HepG2 (cell line): ENCODE results near the gene SPATA33. TPM values are rescaled to one million over a fixed set of nuclear protein-coding genes. Genes with fewer than 3 reads are reported as not detected.

Source experiments
- ATAC-seq: fragments of 200-7000 bp; cut with Tn5 transposase; 3 replicates; pipeline ENCODE4 v1.9.1; 2020; ENCODE audit warnings: mild to moderate bottlenecking, moderate library complexity
- BruUV-seq: library from RNA; stranded (reverse); fragments of 400-500 nt; replicated peaks from 2 replicates; lab custom pipeline; 2021; lab: Mats Ljungman, UMichigan
- CTCF ChIA-PET: fragments of 300-600 bp; formaldehyde crosslinking; extraction: SDS; loops from one replicate; lab custom pipeline; 2021; ENCODE audit warnings: low total read pairs, inconsistent platforms, low intra/inter-chr PET ratio; lab: Yijun Ruan, JAX
- POLR2A ChIA-PET: fragments of 350-600 bp; sonication (Branson Sonifier 250); formaldehyde crosslinking; loops from one replicate; lab custom pipeline; 2020; ENCODE audit warnings: antibody characterized with exemption, inconsistent platforms; lab: Yijun Ruan, JAX
- DNase-seq: peaks from one replicate; pipeline ENCODE4 v3.0.0-alpha.2; 2015; ENCODE audit warnings: low spot score
- FAIRE-seq: peaks from 3 replicates; lab custom pipeline; 2011; peaks lifted over from hg19 to GRCh38; lab: Jason Lieb, UNC
- H2AFZ ChIP-seq: one replicate; pipeline ENCODE4 v1.6.1; 2011; ENCODE audit warnings: low read length, inconsistent platforms
- H3K27ac ChIP-seq: fragments of 300-600 bp; 3 replicates; pipeline ENCODE4 v1.8.0; 2011; ENCODE audit warnings: mixed run types, mild to moderate bottlenecking, mixed read lengths, low read length, inconsistent platforms; ENCODE audit not compliant: insufficient read depth; ENCODE audit errors: extremely low read length
- H3K27me3 ChIP-seq, 2 experiments: fragments of 200-600 bp in 1 of 2; 2 replicates in 1 of 2; 3 replicates in 1 of 2; pipeline versions ENCODE4 v1.6.0 to v1.8.0; 2011; ENCODE audit warnings: low read length in 2 of 2, mild to moderate bottlenecking in 2 of 2, moderate library complexity in 2 of 2, inconsistent platforms in 1 of 2; ENCODE audit not compliant: insufficient read depth in 2 of 2, control insufficient read depth in 1 of 2
- H3K36me3 ChIP-seq, 2 experiments: fragments of 200-600 bp in 1 of 2; replicated peaks in 1 of 2; 2 replicates in 1 of 2; 3 replicates in 1 of 2; pipeline versions ENCODE4 v1.5.1 to v1.8.0; 2011; ENCODE audit warnings: low read length in 2 of 2, inconsistent platforms in 1 of 2; ENCODE audit not compliant: insufficient read depth in 2 of 2, control insufficient read depth in 1 of 2
- H3K4me1 ChIP-seq: 2 replicates; pipeline ENCODE4 v1.5.1; 2012; ENCODE audit warnings: low read length, inconsistent platforms; ENCODE audit not compliant: insufficient read depth
- H3K4me2 ChIP-seq: 2 replicates; pipeline ENCODE4 v1.6.0; 2011; ENCODE audit warnings: low read depth, low read length, inconsistent platforms
- H3K4me3 ChIP-seq, 3 experiments: fragments of 200-600 bp in 1 of 3; sonication (generic), shearing (Covaris generic) in 1 of 3; replicated peaks in 1 of 3; 2 replicates each; pipeline ENCODE4 v1.5.1; 2011 to 2016; ENCODE audit warnings: low read length in 3 of 3, inconsistent platforms in 2 of 3, low read depth in 2 of 3, mild to moderate bottlenecking in 2 of 3, control low read depth in 1 of 3, mixed read lengths in 1 of 3; ENCODE audit not compliant: insufficient read depth in 1 of 3
- H3K79me2 ChIP-seq: one replicate; pipeline ENCODE4 v1.6.1; 2011; ENCODE audit warnings: low read length, inconsistent platforms; ENCODE audit not compliant: insufficient read depth
- H3K9ac ChIP-seq: 2 replicates; pipeline ENCODE4 v1.6.0; 2011; ENCODE audit warnings: mild to moderate bottlenecking, low read depth, low read length, inconsistent platforms; ENCODE audit not compliant: insufficient read depth
- H3K9me3 ChIP-seq: 2 replicates; pipeline ENCODE4 v1.5.1; 2012; ENCODE audit warnings: mild to moderate bottlenecking, low read length
- H4K20me1 ChIP-seq: 2 replicates; pipeline ENCODE4 v1.6.0; 2011; ENCODE audit warnings: inconsistent platforms, mild to moderate bottlenecking, low read length, moderate library complexity; ENCODE audit not compliant: insufficient read depth
- HCFC1 ChIP-seq: fragments of 150-350 bp; IDR thresholded peaks from 2 replicates; pipeline ENCODE4 v1.6.1; 2014; ENCODE audit warnings: low read depth, low read length
- HNRNPL ChIP-seq: fragments of 200-400 bp; formaldehyde crosslinking; IDR thresholded peaks from 2 replicates; pipeline ENCODE4 v1.6.1; 2017; ENCODE audit warnings: mild to moderate bottlenecking, low read depth, low read length
- ZNF83 ChIP-seq: sonication (generic); formaldehyde crosslinking; IDR thresholded peaks from 2 replicates; pipeline ENCODE4 v1.4.0; 2020; ENCODE audit warnings: missing genetic modification reagents, mild to moderate bottlenecking, borderline replicate concordance
- WGBS: methylation state at CpG from one replicate; pipeline ENCODE4 v1.1.6; 2017; ENCODE audit warnings: low lambda C conversion rate; 5-methylcytosine and 5-hydroxymethylcytosine counted together
- in situ Hi-C: cut with HindIII; loops from 2 replicates; pipeline ENCODE4 v1.10.0; 2017; ENCODE audit warnings: low pct_unique_long_range_greater_than_20kb; ENCODE audit not compliant: extremely low pct_ligation_motif_present
- intact Hi-C: fragments of 100-400 bp; cut with micrococcal nuclease; formaldehyde crosslinking; loops from one replicate; pipeline ENCODE4 v1.10.0; 2022; ENCODE audit not compliant: unreplicated experiment
- polyA plus RNA-seq, 8 experiments: library from polyadenylated mRNA; depleted of rRNA in 3 of 8; stranded (reverse) in 7 of 8; unstranded in 1 of 8; fragments of >200 nt; fragmentation: Illumina TruSeq in 4 of 8; extraction: Trizol in 4 of 8; gene quantifications; 2 replicates each; pipeline versions ENCODE4 v1.2.1 to v1.2.3, GENCODE V29; 2011 to 2016; ENCODE audit warnings: low read depth in 4 of 8, missing spikeins in 1 of 8, mixed read lengths in 1 of 8; ENCODE audit not compliant: insufficient read depth in 1 of 8
- total RNA-seq, 5 experiments: library from RNA; depleted of rRNA; stranded (reverse); fragments of >200 nt; fragmentation: Illumina TruSeq; extraction: Trizol; gene quantifications; 2 replicates each; pipeline ENCODE4 v1.2.3, GENCODE V29; 2016; ENCODE audit warnings: low read depth in 1 of 5
- TF ChIP-seq, protein P1 (sequence below): sonication (generic); formaldehyde crosslinking; IDR thresholded peaks from 2 replicates; pipeline ENCODE4 v1.4.0; 2020; ENCODE audit warnings: missing genetic modification reagents, mild to moderate bottlenecking, borderline replicate concordance
- TF ChIP-seq, protein P2 (sequence below): sonication (generic); formaldehyde crosslinking; IDR thresholded peaks from 2 replicates; pipeline ENCODE4 v1.4.0; 2020; ENCODE audit warnings: missing genetic modification reagents

SPATA33 gene
- total and polyA plus RNA-seq, 2 of the 13 experiments (the other 11 are each of a cell fraction or from before 2014, with no cell fraction given) = 5.7 to 11.0 TPM

DNA sequence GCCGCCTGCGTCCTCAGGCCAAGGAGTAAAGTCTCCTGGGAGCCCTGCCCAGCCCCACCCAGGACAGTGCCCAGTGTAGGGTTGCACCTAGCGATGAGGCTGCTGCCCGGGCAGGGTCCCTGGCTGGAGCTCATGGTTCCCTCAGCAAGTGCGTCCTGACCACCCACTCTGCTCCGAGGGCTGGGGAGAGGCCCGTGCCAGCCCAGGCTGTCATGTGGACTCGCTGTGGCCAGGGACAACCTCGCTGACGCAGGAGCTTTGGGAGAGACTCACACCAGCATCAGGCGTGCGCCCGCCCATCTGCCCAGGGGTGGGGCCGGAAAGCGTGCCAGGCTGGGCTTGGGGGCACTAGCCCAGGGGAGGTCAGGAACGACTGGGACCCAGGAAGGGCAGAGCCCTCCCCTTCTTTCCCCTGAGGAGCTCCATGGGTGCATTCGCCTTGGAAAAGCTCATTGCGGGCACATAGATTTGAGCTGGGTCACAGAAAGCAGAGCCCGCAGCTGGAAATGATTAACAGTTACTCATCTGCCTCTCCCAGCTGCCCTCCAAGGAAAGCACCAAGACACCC lies 24.5 kb upstream of the SPATA33 start:
- Histone ChIP-seq H3K9ac (no peak overlapping the region), H2AFZ (no peak overlapping the region)
- in situ Hi-C loops = no loop called here

More for the DNA sequence above, 24.5 kb upstream of the SPATA33 start:
- Histone ChIP-seq H3K79me2 (no peaks in the 10 kb centered on the region), H3K4me1 (peaks cover 45% of the 10 kb centered on the region), H3K4me2 (no peak overlapping the region), H3K4me3 (no peak overlapping the region), H3K9me3 (no peaks in the 10 kb centered on the region), H3K27me3 (no peaks in the 10 kb centered on the region), H4K20me1 (no peaks in the 10 kb centered on the region), H3K36me3 (no peaks in the 10 kb centered on the region), H3K27ac (no peak overlapping the region)
- ATAC-seq (no peak), DNase-seq (no peak), FAIRE-seq (no peak)
- ChIA-PET CTCF (no interaction called here), POLR2A (no interaction called here)
- WGBS = 87% methylated on average over 15 of the region's 19 CpGs
- intact Hi-C loops = no loop called here
- BruUV-seq = no TSS peak
- TF ChIP-seq, protein P1, sequence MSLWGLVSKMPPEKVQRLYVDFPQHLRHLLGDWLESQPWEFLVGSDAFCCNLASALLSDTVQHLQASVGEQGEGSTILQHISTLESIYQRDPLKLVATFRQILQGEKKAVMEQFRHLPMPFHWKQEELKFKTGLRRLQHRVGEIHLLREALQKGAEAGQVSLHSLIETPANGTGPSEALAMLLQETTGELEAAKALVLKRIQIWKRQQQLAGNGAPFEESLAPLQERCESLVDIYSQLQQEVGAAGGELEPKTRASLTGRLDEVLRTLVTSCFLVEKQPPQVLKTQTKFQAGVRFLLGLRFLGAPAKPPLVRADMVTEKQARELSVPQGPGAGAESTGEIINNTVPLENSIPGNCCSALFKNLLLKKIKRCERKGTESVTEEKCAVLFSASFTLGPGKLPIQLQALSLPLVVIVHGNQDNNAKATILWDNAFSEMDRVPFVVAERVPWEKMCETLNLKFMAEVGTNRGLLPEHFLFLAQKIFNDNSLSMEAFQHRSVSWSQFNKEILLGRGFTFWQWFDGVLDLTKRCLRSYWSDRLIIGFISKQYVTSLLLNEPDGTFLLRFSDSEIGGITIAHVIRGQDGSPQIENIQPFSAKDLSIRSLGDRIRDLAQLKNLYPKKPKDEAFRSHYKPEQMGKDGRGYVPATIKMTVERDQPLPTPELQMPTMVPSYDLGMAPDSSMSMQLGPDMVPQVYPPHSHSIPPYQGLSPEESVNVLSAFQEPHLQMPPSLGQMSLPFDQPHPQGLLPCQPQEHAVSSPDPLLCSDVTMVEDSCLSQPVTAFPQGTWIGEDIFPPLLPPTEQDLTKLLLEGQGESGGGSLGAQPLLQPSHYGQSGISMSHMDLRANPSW (CRISPR knock-in tag) = no peak
- no peak for TF ChIP-seq HCFC1
- no peak for TF ChIP-seq ZNF83
- peak; percentile 62; the same call in 1 of the 2 replicates for TF ChIP-seq HNRNPL
- TF ChIP-seq, protein P2, sequence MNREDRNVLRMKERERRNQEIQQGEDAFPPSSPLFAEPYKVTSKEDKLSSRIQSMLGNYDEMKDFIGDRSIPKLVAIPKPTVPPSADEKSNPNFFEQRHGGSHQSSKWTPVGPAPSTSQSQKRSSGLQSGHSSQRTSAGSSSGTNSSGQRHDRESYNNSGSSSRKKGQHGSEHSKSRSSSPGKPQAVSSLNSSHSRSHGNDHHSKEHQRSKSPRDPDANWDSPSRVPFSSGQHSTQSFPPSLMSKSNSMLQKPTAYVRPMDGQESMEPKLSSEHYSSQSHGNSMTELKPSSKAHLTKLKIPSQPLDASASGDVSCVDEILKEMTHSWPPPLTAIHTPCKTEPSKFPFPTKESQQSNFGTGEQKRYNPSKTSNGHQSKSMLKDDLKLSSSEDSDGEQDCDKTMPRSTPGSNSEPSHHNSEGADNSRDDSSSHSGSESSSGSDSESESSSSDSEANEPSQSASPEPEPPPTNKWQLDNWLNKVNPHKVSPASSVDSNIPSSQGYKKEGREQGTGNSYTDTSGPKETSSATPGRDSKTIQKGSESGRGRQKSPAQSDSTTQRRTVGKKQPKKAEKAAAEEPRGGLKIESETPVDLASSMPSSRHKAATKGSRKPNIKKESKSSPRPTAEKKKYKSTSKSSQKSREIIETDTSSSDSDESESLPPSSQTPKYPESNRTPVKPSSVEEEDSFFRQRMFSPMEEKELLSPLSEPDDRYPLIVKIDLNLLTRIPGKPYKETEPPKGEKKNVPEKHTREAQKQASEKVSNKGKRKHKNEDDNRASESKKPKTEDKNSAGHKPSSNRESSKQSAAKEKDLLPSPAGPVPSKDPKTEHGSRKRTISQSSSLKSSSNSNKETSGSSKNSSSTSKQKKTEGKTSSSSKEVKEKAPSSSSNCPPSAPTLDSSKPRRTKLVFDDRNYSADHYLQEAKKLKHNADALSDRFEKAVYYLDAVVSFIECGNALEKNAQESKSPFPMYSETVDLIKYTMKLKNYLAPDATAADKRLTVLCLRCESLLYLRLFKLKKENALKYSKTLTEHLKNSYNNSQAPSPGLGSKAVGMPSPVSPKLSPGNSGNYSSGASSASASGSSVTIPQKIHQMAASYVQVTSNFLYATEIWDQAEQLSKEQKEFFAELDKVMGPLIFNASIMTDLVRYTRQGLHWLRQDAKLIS (CRISPR knock-in tag) = no peak
